ENCODE data around the gene OR5K2.

Gene OR5K2

GRCh38 chr3:98497381-98497780 lies at the start of gene OR5K2:
Gene OR5K2, plus strand, starts transcription at chr3:98497681. Its CDS starts 0 bp downstream, at chr3:98497681.
- FAIRE-seq (peak; percentile 79), DNase-seq (ENCODE audit: low spot score) (no peak)

- DNase-seq (ENCODE audit: low spot score), result no peak
- no peak for FAIRE-seq
These were observed 47.8 kb upstream of the OR5K2 start for GRCh38 chr3:98449606-98450193.

- no peak for FAIRE-seq
- no peak for DNase-seq (ENCODE audit: low spot score)
These were observed 47.1 kb upstream of the OR5K2 start for GRCh38 chr3:98450372-98450771.

- no peak for FAIRE-seq
These were observed 43.7 kb upstream of the OR5K2 start for GRCh38 chr3:98453827-98454226.

DNA sequence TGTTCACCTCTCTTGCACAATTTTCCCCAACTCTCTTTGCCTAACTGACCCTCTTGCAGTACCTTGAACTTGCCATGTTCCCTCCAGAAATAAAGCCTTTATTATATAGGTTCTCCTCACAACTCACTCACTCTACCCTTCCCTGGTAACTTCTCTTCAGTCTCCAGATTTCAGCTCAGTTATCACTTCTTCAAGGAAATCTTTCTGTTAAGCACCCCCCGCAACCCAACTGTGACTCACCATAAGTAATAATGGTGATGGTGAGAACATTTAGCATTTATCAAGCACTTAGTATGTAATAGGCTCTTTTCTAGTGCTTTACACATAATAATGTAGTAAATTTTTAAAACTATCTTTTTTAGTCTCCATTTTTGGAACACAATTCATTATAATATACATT lies 42.6 kb upstream of the OR5K2 start:
- FAIRE-seq (no peak), DNase-seq (ENCODE audit: low spot score) (no peak)

More at GRCh38 chr3:98453827-98454226, 43.7 kb upstream of the OR5K2 start:
- no peak for DNase-seq (ENCODE audit: low spot score)

GRCh38 chr3:98457543-98457942 lies 39.9 kb upstream of the OR5K2 start:
- FAIRE-seq (no peak), DNase-seq (ENCODE audit: low spot score) (no peak)

DNA sequence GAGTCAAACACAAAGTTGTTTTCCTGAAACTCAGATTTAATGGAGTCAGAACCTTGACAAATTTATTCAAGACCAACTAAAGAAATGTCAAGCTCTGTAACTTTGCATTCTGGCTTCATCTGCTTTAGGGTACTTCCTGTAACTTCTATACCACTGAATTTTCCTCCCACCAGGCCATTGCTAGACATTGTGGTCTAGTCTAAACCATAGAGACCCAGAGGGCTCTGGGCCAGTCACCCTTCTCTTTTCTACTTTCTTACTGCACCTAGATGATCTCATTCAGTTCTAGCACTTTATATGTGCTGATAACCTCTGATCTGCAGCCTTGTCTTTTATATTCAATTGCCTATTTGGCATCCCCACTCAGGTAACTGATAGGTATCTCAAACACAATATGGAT lies 37.3 kb upstream of the OR5K2 start:
- FAIRE-seq, result no peak
- no peak for DNase-seq (ENCODE audit: low spot score)

GRCh38 chr3:98462901-98463300 lies 34.6 kb upstream of the OR5K2 start, which contains the start of gene OR5K1:
Gene OR5K1, plus strand, starts transcription at chr3:98463201. Its CDS starts 6,376 bp downstream, at chr3:98469577.
- no peak for DNase-seq (ENCODE audit: low spot score)
- FAIRE-seq, result no peak

DNA sequence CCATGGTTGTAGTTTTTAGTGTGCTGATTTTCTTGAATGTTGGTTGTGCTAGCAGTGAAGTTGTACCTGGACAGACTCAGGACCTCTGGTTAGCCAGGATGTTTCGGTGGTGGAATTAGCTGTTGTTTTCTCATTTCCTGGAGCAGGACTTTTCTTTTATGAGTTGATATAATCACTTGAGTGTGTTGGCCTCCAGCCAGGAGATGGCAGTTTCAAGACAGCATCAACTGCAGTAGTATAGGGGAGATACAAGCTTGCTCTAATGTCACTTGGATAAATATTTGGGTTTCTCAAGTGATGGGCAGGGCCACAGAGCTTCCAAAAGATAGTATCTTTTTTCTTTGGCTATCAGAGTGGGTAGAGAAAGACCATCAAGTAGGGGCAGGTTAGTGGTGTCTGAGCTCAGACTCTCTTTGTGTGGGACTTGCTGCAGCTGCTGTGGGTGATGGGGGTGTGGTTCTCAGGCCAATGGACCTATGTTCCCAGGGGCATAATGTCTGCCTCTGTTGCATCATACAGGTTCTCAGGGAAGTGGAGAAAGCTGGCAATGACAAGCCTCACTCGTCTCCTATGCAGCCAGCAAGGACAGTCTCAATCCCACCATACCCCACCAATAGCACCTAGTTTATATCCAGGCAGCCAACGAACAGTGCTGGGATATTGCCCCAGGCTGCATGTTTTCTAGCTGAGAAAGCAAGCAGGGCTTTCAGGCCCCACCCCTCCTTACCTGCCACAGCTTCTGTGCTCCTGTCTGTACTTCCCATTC lies 14.6 kb upstream of the OR5K2 start:
- DNase-seq (ENCODE audit: low spot score) (no peak), FAIRE-seq (no peak)

DNA sequence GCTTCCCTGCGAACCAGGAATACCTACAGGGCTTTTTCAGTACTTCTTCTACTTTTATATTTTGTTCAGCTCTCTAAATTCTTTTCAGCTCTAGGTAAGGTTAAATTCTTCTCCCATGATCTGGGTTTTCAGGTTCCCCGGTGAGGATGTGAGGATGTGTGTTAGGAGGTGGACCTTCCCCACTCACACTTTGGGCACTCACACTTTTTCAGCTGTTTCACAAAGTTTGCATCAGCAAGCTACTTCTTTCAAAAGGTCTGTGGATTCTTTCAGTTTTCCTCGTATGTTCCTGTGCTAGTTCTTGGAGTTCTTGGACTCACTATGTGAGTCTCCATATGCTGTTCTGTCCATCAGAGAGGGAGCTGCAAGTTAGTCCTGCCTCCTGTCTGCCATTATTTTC lies 13.9 kb upstream of the OR5K2 start:
- FAIRE-seq, result no peak
- DNase-seq (ENCODE audit: low spot score), result no peak

GRCh38 chr3:98500019-98500418 lies 2.5 kb downstream of the OR5K2 start:
- no peak for FAIRE-seq
- no peak for DNase-seq (ENCODE audit: low spot score)

- no peak for FAIRE-seq
- no peak for DNase-seq (ENCODE audit: low spot score)
These were observed 3.8 kb downstream of the OR5K2 start for GRCh38 chr3:98501270-98501669.

GRCh38 chr3:98501863-98502576 lies 4.5 kb downstream of the OR5K2 start:
- no peak for DNase-seq (ENCODE audit: low spot score)
- FAIRE-seq, result no peak

DNA sequence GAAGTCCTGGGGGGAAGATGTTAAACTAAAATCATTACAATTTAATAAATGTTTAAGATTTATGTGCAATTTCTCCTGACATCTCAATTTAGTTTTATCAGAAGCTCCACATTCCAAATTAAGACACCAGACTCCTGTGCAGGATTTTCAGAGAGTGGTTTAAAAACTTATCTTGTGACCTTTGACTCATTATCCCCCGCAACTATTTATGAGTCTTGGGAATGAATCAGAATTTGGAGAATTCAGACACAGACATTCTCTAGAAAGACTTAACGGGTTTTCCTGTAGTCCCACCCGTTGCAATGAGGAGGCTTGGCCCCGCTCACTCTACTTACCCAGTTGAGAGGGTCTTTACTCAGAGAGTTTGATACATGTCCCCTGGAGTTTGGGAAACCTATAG lies 7.1 kb downstream of the OR5K2 start:
- DNase-seq (ENCODE audit: low spot score), result peak; percentile 14
- no peak for FAIRE-seq

DNA sequence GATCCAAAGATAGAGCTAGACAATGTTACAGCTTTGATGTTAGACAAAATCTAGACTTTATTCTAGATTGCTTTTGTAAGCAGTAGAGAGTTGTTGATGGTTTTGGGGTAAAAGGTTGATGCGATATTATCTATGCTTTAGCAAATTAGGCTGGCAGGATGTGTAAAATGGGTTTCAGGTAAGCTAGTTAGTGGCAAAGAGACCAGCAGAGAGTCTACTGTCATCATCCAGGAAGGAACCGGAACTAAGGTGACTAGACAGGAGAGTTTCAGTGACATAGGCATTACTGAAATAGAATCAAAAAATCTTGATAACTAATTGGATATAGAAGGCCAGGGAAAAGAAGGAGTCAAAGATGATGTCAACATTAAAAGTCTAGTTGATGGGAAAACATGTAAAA lies 11.1 kb downstream of the OR5K2 start:
- DNase-seq (ENCODE audit: low spot score) (no peak), FAIRE-seq (no peak)

GRCh38 chr3:98512576-98512975 lies 15.1 kb downstream of the OR5K2 start:
- FAIRE-seq, result no peak

DNA sequence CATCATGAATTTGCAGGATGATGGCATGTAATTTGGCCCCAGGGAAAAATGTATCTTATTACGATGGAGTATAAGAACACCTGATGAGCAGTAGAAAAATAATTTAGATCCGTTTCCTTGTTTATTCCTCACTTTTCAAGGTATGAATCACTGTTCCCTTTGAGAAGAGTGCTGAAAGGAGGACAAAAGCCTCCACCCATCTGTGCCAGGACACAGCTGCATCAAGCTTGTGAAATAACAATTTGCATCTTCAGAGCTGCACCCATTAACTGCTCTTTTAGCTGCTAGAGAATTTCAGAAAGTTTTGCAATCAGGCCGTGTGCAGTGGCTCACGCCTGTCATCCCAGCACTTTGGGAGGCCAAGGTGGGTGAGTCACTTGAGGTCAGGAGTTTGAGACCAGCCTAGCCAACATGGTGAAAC lies 15.6 kb downstream of the OR5K2 start:
- DNase-seq (ENCODE audit: low spot score) (no peak), FAIRE-seq (no peak)

More at GRCh38 chr3:98512576-98512975, 15.1 kb downstream of the OR5K2 start:
- DNase-seq (ENCODE audit: low spot score), result no peak

GRCh38 chr3:98513736-98514135 lies 16.3 kb downstream of the OR5K2 start:
- FAIRE-seq, result no peak

GRCh38 chr3:98514948-98515347 lies 17.5 kb downstream of the OR5K2 start:
- DNase-seq (ENCODE audit: low spot score), result no peak
- no peak for FAIRE-seq

More at GRCh38 chr3:98513736-98514135, 16.3 kb downstream of the OR5K2 start:
- DNase-seq (ENCODE audit: low spot score), result no peak

- DNase-seq (ENCODE audit: low spot score), result no peak
- no peak for FAIRE-seq
These were observed 21.3 kb downstream of the OR5K2 start for GRCh38 chr3:98518816-98519215.

GRCh38 chr3:98519351-98519750 lies 21.9 kb downstream of the OR5K2 start:
- FAIRE-seq, result no peak
- no peak for DNase-seq (ENCODE audit: low spot score)

DNA sequence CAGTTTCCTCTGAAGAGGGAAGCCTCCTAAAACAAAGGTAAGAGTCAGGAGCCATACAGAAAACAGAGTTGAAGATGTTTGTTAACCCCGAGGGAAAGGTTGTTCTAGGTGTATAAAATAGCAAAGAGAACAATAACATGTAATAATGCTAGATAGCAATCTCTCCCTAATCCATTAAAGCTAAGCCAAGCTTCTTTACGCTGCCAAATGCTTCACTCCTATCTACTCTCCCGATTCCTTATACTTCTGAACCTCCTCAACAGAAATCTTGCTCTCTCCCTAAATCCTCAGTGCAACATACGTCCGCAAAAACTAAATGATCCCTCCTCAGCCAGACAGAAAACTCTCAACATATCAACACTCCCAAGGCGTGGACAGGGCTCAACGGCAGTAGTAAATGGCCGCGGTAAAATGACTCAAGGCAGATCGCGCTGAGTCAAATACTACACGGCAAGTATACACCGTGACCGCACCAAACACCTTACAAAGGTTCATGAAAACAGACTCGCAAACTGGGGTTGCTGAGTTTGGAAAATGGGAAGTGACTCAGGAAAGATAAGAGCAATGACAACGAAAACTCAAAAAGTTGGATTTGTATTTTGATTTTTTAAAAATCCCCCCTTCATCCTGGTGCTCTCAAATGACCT lies 24.5 kb downstream of the OR5K2 start:
- peak; percentile 42 for FAIRE-seq
- peak; percentile 58 for DNase-seq (ENCODE audit: low spot score)
